Subcutaneous adipose tissue (tissue), 4 donors: Measurements from ENCODE around the gene CIT. TPM values are rescaled to one million over a fixed set of nuclear protein-coding genes. Genes with fewer than 3 reads are reported as not detected.

Experiments
- total RNA-seq, 4 donors: library from RNA; depleted of rRNA; stranded (reverse); fragments of >200 nt; gene quantifications; one replicate each; pipeline ENCODE4 v1.1.0, GENCODE V29; 2016
- TF ChIP-seq, protein P1 (sequence below): fragments of 450-650 bp; IDR thresholded peaks from one replicate; pipeline ENCODE4 v1.5.1; 2016; ENCODE audit warnings: low read depth, mild to moderate bottlenecking, control low read depth, antibody characterized with exemption, moderate library complexity

The CIT gene
- total RNA-seq, 4 donors from 2014 or later = 1.3 to 5.3 (median 5.1) TPM

DNA sequence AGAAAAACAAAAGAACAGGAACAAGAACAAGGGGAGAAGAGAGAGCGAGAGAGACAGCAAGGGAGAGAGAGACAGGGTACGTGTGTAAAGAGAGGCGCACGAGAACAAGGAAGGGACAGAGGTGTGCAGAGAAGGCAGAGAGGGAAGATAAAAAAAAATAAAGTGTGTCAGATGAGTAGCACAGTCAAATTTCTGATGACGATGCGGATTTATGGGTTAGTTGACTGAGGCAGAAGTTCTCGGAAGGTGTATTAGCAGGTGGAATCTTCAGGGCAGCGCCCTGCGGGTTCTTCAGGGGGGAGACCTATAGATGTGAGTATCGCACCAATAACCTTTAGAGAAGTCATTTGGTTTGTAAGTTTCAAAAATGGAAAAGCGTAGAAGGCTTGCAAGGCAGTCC is 164.4 kb downstream of the CIT start:
- TF ChIP-seq, protein P1, sequence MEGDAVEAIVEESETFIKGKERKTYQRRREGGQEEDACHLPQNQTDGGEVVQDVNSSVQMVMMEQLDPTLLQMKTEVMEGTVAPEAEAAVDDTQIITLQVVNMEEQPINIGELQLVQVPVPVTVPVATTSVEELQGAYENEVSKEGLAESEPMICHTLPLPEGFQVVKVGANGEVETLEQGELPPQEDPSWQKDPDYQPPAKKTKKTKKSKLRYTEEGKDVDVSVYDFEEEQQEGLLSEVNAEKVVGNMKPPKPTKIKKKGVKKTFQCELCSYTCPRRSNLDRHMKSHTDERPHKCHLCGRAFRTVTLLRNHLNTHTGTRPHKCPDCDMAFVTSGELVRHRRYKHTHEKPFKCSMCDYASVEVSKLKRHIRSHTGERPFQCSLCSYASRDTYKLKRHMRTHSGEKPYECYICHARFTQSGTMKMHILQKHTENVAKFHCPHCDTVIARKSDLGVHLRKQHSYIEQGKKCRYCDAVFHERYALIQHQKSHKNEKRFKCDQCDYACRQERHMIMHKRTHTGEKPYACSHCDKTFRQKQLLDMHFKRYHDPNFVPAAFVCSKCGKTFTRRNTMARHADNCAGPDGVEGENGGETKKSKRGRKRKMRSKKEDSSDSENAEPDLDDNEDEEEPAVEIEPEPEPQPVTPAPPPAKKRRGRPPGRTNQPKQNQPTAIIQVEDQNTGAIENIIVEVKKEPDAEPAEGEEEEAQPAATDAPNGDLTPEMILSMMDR = no peak

DNA sequence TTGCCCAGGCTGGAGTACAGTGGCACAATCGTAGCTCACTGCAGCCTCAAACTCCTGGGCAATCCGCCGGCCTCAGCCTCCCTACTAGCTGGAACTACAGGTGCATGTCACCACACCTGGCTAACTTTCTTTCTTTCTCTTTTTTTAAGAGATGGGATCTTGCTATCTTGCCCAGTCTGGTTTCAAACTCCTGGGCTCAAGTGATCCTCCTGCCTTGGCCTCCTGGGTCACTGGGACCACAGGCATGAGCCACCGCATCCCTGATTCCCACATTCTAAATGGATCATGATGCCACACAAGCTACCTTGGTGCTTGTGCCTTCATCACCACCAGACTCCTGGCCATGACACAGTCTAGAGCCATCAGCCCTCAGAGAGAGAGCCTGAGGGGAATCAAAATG is 165.4 kb downstream of the CIT start:
- TF ChIP-seq, protein P1 = no peak

DNA sequence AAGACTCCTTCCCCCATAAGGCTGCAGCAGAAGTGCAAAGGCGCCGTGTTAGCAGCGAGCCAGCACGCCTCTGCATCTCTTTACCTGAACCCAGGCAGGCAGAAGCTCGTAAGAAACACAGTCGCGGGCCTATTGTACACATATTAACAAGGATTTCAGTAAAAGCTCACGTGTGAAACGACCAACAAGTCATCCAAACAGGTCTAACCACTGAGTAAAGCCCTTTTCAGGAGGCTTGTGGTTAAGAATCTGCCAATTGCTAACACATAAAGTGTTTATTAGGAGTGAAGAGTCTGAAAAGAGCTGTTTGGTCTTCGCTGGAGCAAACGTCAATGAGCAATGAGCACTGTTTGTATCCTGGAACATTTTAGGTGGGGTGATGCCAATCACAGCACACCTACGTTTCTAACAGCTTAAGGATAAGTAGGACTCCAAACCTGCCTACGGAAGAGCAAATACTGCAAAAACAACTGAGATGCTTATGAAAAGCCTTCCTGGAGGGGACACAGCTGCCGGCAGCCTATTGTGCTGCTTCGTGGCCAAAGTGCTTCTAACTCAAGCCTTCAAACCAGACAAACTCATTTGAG is 166.1 kb downstream of the CIT start:
- TF ChIP-seq, protein P1 = no peak

DNA sequence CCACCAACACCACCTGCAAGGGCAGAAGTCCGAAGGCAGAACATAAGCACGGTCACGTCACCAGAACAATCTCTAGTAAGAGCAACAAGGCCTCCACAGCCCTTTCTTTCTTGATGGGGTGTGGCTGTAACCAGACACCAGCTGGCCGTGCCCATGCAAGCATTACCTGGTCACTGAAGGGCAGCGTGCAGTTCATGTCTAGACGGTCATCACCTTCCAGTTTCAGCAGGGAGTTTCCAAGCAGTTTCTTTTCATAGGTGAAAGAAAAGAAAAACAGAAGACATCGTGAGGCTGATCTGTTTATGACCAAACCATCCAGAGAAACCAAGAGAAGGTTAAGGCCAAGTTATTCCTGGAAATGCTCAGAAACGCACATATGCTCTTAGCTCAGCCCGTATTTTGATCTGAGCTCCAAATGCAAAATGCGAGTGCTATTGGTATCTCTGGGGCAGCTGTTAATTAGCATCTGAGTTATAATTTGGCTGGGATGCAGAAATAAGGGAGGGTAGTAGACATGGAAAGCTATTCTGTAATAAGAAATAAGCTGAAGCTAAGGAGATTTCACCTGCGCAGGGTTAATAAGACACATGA is 166.7 kb downstream of the CIT start:
- TF ChIP-seq, protein P1 = no peak

DNA sequence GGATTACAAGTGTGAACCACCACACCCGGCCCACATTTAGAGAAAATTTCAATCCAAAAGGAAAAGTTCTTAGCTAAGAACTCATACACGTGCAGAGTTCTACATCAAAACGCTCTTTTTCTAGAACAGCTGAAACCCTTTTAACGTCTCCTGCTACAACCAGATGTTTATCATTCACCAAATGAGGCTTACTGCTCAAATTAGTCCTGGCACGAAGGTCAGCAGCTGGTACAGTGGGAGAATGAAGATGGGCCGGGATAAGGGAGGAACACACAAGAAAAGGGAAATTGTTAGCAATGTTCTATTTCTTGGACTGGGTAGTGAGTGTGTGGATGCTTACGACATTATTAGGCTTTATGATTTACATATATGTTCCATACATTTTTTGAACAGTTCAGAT is 171.9 kb downstream of the CIT start:
- TF ChIP-seq, protein P1 = no peak

DNA sequence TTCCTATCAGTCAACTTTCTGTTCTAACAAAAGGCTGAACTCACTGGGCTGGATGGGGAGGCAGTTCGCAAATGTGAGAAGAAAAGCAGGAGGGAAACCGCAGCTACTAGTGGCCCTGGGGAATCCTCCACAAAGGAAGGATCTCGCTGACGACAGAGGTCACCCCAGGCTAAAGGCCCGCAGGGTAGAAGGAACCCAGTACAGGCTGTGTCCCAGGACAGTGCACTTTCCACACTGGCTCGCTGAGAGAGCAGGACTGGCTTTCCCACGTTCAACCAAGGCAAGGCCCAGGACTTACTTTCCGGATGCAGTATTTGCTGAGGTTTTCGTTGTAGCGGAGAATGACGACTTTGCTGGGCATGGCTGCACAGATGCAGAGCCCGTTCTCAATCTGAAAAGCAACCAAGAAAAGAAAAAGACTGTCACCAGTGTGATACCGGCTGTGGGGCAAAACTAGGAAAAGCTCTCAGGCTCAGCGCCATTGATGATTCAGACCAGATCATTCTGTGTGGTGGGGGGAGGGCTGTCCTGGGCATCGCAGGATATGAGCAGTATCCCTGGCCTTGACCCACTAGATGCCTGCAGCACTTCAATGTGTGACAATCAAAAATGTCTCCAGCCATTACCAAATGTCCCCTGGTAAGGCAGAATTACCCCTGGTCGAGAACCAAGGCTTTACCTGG is 172.9 kb downstream of the CIT start:
- TF ChIP-seq, protein P1 = no peak

DNA sequence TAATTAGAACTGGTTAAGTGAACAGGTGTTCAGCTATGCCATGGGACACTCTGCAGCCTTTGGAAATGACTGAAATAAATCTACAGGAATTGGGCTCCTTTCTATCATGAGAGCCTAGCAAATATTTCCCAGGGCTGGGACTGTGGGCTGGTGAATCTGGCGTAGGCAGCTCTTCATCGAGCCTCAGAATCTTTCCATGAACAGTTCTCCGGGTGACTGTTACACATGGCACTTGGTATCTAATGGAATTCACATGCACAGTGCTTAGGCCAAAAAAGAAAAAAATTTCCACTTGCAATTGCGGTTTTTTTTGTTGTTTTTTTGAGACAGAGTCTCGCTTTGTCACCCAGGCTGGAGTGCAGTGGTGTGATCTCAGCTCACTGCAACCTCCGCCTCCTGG is 177.0 kb downstream of the CIT start:
- TF ChIP-seq, protein P1 = no peak
